K562 (cell line): ENCODE measurements around the gene STX3. TPM values are rescaled to one million over a fixed set of nuclear protein-coding genes. Genes with fewer than 3 reads are reported as not detected.

Source experiments
- CBX2 ChIP-seq: fragments of 200-600 bp; sonication (generic); IDR thresholded peaks from one replicate; pipeline ENCODE4 v1.6.1; 2012; ENCODE audit warnings: mild to moderate bottlenecking, low read length, inconsistent platforms; ENCODE audit not compliant: insufficient read depth, poor library complexity, severe bottlenecking
- KLF10 ChIP-seq: fragments of 250-450 bp; sonication (Bioruptor Pico); IDR thresholded peaks from 2 replicates; pipeline ENCODE4 v1.6.1; 2021; ENCODE audit warnings: matching md5 sums
- MLX ChIP-seq, 2 experiments: fragments of 450-650 bp in 1 of 2; sonication (generic) in 1 of 2; formaldehyde crosslinking; conservative IDR thresholded peaks; 2 replicates each; pipeline versions ENCODE4 v1.4.0 to v1.8.1; 2020 to 2022; ENCODE audit warnings: mild to moderate bottlenecking in 1 of 2, missing genetic modification reagents in 1 of 2
- NCOA1 ChIP-seq: fragments of 450-650 bp; IDR thresholded peaks from 2 replicates; pipeline ENCODE4 v1.6.1; 2016; ENCODE audit warnings: low read depth
- NR2C2 ChIP-seq, 2 experiments: fragments of 200-800 bp in 1 of 2; sonication (Bioruptor generic) in 1 of 2; sonication (generic) in 1 of 2; formaldehyde crosslinking in 1 of 2; IDR thresholded peaks; 2 replicates each; pipeline versions ENCODE4 v1.6.1 to v1.8.0; 2016 to 2022; ENCODE audit warnings: mild to moderate bottlenecking in 1 of 2, missing compliant biosample characterization in 1 of 2, missing genetic modification characterization in 1 of 2, missing genetic modification reagents in 1 of 2
- NR2F6 ChIP-seq: fragments of 450-650 bp; formaldehyde crosslinking; IDR thresholded peaks from 2 replicates; pipeline ENCODE4 v1.4.0; 2020; ENCODE audit warnings: mild to moderate bottlenecking
- PTRF ChIP-seq: fragments of 450-650 bp; IDR thresholded peaks from 2 replicates; pipeline ENCODE4 v1.6.1; 2016; ENCODE audit warnings: mild to moderate bottlenecking, missing genetic modification characterization, missing compliant biosample characterization
- PTTG1 ChIP-seq: fragments of 450-650 bp; IDR thresholded peaks from 2 replicates; pipeline ENCODE4 v1.6.1; 2016; ENCODE audit warnings: low read depth, mild to moderate bottlenecking, missing genetic modification characterization, missing compliant biosample characterization
- SLC30A9 ChIP-seq: fragments of 250-450 bp; sonication (Bioruptor Pico); IDR thresholded peaks from 2 replicates; pipeline ENCODE4 v1.8.0; 2022; ENCODE audit warnings: mild to moderate bottlenecking, moderate library complexity
- ZBTB33 ChIP-seq: sonication (generic); formaldehyde crosslinking; IDR thresholded peaks from 2 replicates; pipeline ENCODE4 v1.8.1; 2023; ENCODE audit warnings: mild to moderate bottlenecking, missing genetic modification reagents
- ZBTB9 ChIP-seq: fragments of 450-650 bp; formaldehyde crosslinking; IDR thresholded peaks from 2 replicates; pipeline ENCODE4 v1.4.0; 2020; ENCODE audit warnings: mild to moderate bottlenecking, moderate library complexity
- ZC3H8 ChIP-seq: fragments of 450-650 bp; IDR thresholded peaks from 2 replicates; pipeline ENCODE4 v1.6.1; 2017
- polyA plus RNA-seq, 8 experiments: library from polyadenylated mRNA; depleted of rRNA in 4 of 8; stranded (reverse) in 5 of 8; unstranded in 3 of 8; fragments of >200 nt; fragmentation: Nextera tagmentation in 2 of 8; fragmentation: Illumina TruSeq in 1 of 8; extraction: Ambion mirVana in 2 of 8; extraction: Trizol in 1 of 8; gene quantifications; 2 replicates each; pipeline versions ENCODE4 v1.2.1 to v1.2.3, GENCODE V29; 2011 to 2014; ENCODE audit warnings: inconsistent platforms in 1 of 8, missing spikeins in 1 of 8
- total RNA-seq, 7 experiments: library from RNA; depleted of rRNA in 6 of 7; stranded (reverse); fragments of >200 nt in 6 of 7; fragmentation: Illumina TruSeq in 2 of 7; extraction: Trizol in 2 of 7; gene quantifications; 2 replicates each; pipeline versions ENCODE4 v1.2.1 to v1.2.3, GENCODE V29; 2011 to 2021; ENCODE audit warnings: low replicate concordance in 1 of 7
- TF ChIP-seq, protein P1 (sequence below): fragments of 200-400 bp; formaldehyde crosslinking; IDR thresholded peaks from 2 replicates; pipeline ENCODE4 v1.6.1; 2017; ENCODE audit warnings: mild to moderate bottlenecking, low read depth, low read length, moderate library complexity

The STX3 gene
- total and polyA plus RNA-seq, 9 of the 15 experiments (the other 6 are each of a cell fraction or from before 2014, with no cell fraction given): 12.0 to 91.6 (median 48.7) TPM

GRCh38 chr11:59754859-59755700 is at the start of gene STX3 (continued):
- no peak for TF ChIP-seq ZBTB9 (CRISPR knock-in tag)
- no peak for TF ChIP-seq ZBTB33 (CRISPR knock-in tag)
- TF ChIP-seq, protein P1, sequence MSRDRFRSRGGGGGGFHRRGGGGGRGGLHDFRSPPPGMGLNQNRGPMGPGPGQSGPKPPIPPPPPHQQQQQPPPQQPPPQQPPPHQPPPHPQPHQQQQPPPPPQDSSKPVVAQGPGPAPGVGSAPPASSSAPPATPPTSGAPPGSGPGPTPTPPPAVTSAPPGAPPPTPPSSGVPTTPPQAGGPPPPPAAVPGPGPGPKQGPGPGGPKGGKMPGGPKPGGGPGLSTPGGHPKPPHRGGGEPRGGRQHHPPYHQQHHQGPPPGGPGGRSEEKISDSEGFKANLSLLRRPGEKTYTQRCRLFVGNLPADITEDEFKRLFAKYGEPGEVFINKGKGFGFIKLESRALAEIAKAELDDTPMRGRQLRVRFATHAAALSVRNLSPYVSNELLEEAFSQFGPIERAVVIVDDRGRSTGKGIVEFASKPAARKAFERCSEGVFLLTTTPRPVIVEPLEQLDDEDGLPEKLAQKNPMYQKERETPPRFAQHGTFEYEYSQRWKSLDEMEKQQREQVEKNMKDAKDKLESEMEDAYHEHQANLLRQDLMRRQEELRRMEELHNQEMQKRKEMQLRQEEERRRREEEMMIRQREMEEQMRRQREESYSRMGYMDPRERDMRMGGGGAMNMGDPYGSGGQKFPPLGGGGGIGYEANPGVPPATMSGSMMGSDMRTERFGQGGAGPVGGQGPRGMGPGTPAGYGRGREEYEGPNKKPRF: no peak
- no peak for TF ChIP-seq NCOA1
- TF ChIP-seq PTRF (tag): no peak
- no peak for TF ChIP-seq MLX (CRISPR knock-in tag; conservative IDR thresholded peaks at IDR 0.05)
- TF ChIP-seq PTTG1: no peak
- TF ChIP-seq KLF10: no peak
- TF ChIP-seq NR2F6 (CRISPR knock-in tag): no peak
- TF ChIP-seq SLC30A9 (CRISPR knock-in tag): no peak
- no peak for TF ChIP-seq NR2C2 (CRISPR knock-in tag; IDR thresholded peaks at IDR 0.05)
- no peak for TF ChIP-seq NR2C2 (tag; IDR thresholded peaks at IDR 0.05)
- no peak for TF ChIP-seq ZC3H8
- no peak for TF ChIP-seq CBX2
